Fibroblast of lung (primary cell): ENCODE measurements around the gene DOK6.

Experiments used
- EZH2 ChIP-seq: IDR thresholded peaks from 2 replicates; pipeline ENCODE4 v1.5.1; 2012; ENCODE audit warnings: low read length, control low read depth, mild to moderate bottlenecking; ENCODE audit errors: missing control alignments
- TF ChIP-seq, protein P1 (sequence below), 2 donors: IDR thresholded peaks in 1 of 2; conservative IDR thresholded peaks in 1 of 2; 1 replicate in 1 of 2; 2 replicates in 1 of 2; pipeline ENCODE4 v1.5.1; 2011 to 2012; ENCODE audit warnings: low read length in 2 of 2, control low read depth in 1 of 2, inconsistent platforms in 1 of 2, low read depth in 1 of 2, mild to moderate bottlenecking in 1 of 2

DNA sequence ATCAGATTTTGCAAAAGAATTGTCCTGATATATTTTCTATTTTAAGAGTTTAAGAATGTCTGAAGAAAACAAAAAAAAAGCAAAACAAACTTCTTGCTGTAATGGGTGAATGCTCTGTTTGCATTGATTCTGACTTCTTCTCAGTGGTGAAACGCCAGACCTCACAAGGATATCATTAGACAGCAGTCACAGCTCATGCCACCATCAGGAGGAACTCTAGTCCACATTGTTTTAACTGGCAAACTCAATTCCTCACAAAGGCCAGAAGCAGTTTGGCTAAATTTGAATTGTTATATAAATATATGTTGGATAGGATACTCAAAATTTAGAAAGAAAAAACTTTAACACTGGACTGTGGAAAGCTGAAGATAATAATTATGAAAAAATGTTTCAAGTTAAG is 89.4 kb downstream of the DOK6 start:
- TF ChIP-seq, protein P1, sequence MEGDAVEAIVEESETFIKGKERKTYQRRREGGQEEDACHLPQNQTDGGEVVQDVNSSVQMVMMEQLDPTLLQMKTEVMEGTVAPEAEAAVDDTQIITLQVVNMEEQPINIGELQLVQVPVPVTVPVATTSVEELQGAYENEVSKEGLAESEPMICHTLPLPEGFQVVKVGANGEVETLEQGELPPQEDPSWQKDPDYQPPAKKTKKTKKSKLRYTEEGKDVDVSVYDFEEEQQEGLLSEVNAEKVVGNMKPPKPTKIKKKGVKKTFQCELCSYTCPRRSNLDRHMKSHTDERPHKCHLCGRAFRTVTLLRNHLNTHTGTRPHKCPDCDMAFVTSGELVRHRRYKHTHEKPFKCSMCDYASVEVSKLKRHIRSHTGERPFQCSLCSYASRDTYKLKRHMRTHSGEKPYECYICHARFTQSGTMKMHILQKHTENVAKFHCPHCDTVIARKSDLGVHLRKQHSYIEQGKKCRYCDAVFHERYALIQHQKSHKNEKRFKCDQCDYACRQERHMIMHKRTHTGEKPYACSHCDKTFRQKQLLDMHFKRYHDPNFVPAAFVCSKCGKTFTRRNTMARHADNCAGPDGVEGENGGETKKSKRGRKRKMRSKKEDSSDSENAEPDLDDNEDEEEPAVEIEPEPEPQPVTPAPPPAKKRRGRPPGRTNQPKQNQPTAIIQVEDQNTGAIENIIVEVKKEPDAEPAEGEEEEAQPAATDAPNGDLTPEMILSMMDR (conservative IDR thresholded peaks at IDR 0.05 in 1 of 2, IDR thresholded peaks at IDR 0.05 in 1 of 2; ENCODE audit: low read depth in 1 of 2, low read length in 2 of 2) = no peak
- TF ChIP-seq EZH2 = no peak
